ENCODE measurements around the gene RNPEPL1.

- no peak for TF ChIP-seq CTCF (IDR thresholded peaks at IDR 0.05)
- no peak for TF ChIP-seq EP300 (IDR thresholded peaks at IDR 0.05)
- no peak for TF ChIP-seq POLR2AphosphoS5 (IDR thresholded peaks at IDR 0.05)
- no peak for TF ChIP-seq POLR2A (IDR thresholded peaks at IDR 0.05; ENCODE audit: low read depth)
Measured at GRCh38 chr2:240591784-240592183, 23.5 kb downstream of the RNPEPL1 start.
